NAMALWA (cell line): ENCODE results near the gene PNRC2.
"Not testable (repeated sequence)": the region's sequence is repeated elsewhere in the genome, so short reads cannot be mapped to it uniquely, and the experiment has no call there.

ENCODE experiments used
- DNase-seq: peaks from one replicate; pipeline ENCODE4 v3.0.0-alpha.2; 2015; ENCODE audit warnings: low spot score

PNRC2 gene

DNA sequence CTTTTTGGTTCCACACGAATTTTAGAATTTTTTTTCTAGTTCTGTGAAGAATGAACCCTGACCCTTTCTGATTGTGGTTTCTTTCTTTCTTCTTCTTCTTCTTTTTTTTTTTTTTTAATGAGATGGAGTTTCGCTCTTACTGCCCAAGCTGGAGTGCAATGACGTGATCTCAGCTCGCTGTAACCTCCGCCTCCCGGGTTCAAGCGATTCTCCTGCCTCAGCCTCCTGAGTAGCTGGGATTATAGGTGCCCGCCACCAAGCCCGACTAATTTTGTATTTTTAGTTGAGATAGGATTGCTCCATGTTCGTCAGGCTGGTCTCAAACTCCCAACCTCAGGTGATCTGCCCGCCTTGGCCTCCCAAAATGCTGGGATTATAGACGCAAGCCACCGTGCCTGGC, 32.4 kb downstream of the PNRC2 start:
- not testable (repeated sequence) for DNase-seq

DNA sequence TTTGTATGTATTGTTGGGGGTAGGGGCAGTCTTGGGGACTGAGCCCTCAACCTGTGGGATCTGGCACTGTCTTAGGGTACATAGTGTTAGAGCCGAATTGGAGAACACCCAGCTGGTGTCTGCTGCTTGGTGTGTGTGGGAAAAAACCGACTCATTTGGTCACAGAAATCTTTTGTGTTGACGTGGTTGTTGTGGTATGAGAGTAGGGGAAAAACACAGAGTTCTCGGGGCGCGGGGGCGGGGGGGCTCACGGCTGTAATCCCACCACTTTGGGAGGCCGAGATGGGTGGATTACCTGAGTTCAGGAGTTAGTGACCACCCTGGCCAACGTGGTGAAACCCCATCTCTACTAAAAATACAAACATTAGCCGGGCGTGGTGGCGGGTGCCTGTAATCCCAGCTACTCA, 35.8 kb downstream of the PNRC2 start:
- no peak for DNase-seq

DNA sequence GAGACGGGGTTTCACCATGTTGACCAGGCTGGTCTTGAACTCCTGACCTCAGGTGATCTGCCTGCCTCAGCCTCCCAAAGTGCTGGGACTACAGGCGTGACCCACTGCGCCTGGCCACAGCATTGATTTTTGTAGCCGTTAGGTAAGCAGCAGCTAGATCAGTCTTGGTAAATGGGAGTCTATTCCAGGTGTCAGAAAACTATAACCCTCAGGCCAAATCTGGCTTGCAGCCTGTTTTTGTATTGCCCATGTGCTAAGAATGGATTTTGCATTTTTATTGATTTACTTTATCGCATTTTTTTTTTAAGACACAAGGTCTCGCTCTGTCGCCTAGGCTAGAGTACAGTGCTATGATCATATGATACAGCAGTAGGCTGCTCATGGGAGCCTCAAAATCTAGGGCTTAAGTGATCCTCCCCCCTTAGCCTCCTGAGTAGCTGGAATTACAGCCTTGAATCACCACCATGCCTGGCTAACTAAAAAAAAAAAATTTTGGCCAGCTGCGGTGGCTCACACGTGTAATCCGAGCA, 37.1 kb downstream of the PNRC2 start:
- DNase-seq: no peak

DNA sequence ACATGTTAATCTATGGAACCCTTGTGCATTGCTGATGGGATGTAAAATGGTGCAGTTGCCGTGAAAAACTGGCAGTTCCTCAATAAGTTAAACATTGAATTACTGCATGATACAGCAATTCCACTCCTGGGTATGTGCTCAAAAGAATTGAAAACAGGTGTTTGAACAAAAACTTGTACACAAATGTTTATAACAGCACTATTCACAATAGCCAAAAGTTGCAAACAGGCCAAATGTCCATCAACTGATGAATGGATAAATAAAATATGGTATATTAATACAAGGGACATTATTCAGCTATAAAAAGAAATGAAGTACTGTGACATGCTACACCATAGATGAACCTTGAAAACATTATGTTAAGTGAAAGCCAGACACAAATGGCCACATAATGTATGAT, 38.2 kb downstream of the PNRC2 start:
- no peak for DNase-seq

DNA sequence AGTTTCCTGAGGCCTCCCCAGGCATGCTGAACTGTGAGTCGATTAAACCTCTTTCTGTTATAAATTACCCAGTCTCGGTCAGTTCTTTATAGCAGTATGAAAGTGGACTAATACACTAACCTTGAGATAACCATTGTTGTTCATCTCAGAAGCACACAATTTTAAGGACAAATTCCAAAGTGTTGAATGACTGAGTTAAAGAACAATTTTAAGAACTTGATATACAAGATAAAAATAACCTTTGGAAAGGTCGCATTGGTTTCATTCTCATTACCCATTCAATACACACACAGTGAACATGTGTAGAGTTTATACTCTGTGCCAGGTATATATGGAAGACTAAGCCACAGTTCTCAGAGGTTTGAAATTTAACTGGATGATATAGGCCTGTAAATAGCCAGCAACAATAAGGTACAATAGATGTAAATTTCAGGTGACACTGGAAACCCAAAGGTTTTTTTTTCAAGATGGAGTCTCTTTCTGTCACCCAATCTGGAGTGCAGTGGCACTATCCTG, 39.6 kb downstream of the PNRC2 start:
- DNase-seq: no peak

DNA sequence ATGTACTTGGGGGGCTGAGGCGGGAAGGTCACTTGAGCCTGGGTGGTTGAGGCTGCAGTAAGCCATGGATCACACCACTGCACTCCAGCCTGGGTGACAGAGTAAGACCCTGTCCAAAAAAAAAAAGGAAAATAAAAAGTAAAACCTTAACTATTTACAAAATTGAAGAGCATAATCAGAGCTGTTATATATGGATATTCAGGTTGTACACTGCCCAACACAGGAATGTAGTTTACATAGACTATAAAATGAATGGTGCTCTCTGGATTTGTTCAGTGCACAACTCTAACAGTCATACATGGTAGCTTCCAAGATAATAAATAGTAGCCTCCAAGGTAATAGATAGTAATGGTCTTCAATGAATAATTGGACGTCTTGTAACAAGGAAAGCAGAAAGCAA, 43.1 kb downstream of the PNRC2 start:
- no peak for DNase-seq

DNA sequence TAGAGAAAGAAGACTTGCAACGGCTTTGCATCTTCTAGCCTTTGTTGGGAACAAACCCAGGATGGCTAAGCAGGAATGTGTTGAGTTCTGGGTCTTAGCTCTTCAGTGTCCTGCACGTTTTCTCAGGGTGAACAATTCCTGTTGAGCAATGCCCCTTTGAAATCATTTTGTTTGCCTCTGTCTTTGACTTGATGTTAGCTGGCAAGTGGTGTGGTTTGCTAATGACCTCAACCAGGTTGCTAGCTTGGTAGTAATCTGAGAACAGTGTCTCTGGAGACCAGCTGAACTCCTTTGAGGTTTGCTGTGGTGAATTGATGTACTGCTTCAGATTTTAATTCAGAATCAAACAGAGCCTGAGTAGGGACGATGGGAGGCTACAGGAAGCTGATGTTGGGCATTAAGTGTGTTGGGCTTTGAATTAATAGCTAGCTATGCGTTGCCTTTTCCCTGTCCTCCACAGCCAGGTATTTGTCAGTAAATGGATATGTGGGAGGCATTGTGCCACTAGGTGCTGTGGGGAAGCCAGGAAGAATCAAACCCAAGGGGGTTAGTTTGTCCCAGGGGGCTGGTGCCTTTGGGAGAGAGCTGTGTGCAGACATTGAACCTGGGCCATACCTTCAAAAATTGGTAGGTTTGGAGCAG, 43.8 kb downstream of the PNRC2 start:
- DNase-seq: peak; percentile 51

DNA sequence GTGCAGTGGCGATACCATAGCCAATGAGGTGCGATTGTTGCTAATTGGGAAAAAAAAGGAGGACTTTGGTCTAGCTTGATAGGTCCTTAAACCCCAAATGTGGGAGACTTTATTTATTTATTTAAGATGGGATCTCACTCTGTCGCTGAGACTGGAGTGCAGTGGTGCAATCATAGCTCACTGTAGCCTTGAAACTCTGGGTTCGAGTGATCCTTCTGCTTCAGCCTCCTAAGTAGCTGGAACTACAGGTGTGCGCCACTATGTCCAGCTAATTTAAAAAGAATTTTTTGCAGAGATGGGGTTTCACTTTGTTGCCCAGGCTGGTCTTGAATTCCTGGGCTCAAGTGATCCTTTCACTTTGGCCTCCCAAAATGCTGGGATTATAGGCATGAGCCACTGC, 44.5 kb downstream of the PNRC2 start:
- no peak for DNase-seq

DNA sequence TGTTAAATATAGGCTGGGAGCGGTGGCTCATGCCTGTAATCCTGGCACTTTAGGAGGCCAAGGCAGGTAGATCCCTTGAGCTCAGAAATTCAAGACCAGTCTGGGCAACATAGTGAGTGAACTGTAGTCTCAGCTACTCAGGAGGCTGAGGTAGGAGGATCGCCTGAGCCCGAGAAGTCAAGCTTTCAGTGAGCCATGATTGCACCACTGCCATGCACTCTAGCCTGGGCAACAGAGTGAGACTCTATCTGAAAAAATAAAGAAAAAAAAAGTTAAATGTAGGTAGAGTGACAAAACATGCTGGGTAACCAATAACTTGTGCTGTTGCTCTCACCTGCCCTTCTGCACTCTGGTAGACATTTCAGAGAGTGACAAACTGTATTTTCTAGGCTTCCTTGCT, 45.5 kb downstream of the PNRC2 start:
- DNase-seq: no peak

DNA sequence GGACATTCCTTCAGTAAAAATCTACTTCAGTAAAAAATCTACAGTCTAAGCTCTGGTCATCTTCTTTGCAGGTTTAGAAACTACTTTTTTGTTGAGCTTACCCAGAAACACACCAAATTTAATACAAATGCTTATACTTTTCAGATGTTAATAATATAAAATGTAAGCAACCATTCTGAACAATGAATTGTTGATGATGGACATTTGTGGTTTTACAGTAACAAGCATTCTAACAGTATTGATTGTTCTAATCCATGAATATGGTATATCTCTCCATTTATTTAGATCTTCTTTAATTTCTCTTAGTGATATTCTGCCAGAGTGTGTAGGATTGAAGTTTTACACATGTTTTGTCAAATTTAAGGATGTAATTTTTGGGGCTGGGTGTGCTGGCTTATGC, 47.5 kb downstream of the PNRC2 start:
- DNase-seq: no peak

DNA sequence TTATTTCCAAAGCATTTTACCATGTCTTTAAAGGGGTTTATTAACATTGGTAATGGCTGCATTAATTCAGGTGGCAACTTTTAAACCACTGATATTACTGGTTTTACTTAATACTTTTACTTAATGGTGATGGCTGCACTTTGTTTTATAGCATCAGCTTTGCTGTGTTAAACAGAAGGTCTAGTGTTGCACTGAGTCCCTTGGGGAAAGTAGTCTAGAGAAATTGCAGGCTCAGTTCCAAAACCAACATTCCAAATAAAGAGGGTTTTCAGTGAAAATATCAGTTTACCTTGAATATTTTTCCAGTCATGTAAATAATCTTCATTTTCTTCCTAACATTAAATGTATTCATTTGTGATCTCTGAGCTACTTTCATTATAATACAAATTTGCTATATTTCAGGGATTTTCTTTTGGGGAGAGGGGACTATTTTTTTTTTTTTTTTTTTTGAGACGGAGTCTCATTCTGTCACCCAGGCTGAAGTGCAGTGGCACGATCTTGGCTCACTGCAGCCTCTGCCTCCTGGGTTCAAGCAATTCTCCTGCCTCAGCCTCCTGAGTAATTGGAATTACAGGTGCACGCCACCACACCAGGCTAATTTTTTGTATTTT, 49.1 kb downstream of the PNRC2 start:
- DNase-seq: not testable (repeated sequence)

DNA sequence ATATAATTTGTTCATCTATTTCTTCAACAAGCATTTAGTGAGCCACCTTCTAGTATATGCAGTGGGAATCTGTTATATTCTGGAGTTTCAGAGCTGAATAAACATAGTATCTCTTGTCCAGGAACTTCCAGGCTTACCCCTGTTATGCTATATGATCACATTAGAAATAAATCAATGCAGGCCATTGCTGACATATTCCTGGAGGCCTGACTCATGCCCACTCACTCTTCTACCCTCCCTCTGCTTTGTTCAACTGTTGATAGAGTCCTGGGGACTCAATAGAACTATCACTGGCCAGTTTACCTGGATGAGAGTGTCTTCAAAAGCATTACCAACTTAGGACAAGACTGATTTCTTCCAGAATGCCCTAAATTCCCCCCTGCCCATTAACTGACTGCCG, 49.8 kb downstream of the PNRC2 start:
- no peak for DNase-seq

DNA sequence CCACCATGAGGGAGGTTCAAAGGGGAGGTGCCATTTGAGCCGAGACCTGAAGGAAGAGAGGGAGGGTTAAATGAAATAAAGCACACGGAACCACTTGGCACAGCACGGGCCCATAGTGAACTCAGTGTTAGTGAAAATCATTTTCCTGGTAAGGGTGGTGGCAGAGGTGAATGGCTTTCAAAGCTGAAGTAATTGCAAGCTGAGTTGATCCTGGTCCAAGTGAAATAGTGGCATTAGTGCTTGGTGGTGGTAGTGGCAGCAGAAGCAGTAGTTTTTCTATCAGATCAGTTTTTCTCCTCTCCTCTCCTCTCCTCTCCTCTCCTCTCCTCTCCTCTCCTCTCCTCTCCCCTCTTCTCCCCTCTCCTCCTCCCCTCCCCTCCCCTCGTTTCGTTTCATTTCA, 51.0 kb downstream of the PNRC2 start:
- DNase-seq: no peak

DNA sequence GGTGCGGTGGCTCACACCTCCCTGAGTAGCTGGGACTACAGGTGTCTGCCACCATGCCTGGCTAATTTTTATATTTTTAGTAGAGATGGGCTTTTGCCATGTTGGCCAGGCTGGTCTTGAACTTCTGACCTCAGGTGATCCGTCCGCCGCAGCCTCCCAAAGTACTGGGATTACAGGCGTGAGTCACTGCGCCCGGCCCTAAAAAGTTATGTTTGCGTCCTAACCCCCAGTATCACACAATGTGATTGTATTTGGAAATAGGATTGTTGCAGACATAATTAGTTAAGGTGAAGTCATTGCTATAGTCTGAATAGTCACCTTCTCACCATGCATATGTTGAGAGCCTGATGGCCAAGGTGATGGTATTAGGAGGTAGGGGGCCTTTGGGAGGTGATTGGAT, 53.2 kb downstream of the PNRC2 start:
- not testable (repeated sequence) for DNase-seq
